Measurements from ENCODE around the gene CENPA. TPM values are rescaled to one million over a fixed set of nuclear protein-coding genes. Genes with fewer than 3 reads are reported as not detected.
A peak's percentile ranks its signal among the peaks of the same experiment; 100 is the strongest.

Gene CENPA
- total RNA-seq, 1 donor from 2014 or later = not detected

DNA sequence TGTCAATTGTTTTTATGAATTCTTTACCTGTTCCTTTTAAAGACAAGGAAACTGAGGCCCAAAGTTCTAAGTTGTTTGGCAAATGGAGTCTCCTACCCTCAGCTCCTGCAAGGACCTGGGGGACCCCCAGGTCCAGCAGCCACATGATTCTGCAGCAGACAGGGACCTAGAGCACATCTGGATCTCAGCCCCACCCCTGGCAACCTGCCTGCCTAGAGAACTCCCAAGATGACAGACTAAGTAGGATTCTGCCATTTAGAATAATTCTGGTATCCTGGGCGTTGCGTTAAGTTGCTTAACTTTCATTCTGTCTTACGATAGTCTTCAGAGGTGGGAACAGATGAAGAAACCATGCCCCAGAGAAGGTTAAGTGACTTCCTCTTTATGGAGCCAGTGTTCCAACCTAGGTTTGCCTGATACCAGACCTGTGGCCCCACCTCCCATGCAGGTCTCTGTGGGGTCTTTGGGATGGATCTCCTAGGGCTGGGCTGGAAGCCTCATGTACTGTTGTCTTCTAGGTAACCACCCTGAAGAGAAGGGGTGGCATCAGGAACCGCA is 5.6 kb upstream of the CENPA start:
- no peak for FAIRE-seq
- H3K36me3 ChIP-seq (ENCODE audit: control insufficient read depth, insufficient read depth, low read length) = peaks cover 21% of the 10 kb centered on the region
- H3K4me3 ChIP-seq (ENCODE audit: low read depth, low read length) = no peak overlapping the region
- H3K27me3 ChIP-seq (ENCODE audit: control insufficient read depth, insufficient read depth, low read length) = no peaks in the 10 kb centered on the region
- no peak for DNase-seq (ENCODE audit: low read depth)
- TF ChIP-seq, protein P1, sequence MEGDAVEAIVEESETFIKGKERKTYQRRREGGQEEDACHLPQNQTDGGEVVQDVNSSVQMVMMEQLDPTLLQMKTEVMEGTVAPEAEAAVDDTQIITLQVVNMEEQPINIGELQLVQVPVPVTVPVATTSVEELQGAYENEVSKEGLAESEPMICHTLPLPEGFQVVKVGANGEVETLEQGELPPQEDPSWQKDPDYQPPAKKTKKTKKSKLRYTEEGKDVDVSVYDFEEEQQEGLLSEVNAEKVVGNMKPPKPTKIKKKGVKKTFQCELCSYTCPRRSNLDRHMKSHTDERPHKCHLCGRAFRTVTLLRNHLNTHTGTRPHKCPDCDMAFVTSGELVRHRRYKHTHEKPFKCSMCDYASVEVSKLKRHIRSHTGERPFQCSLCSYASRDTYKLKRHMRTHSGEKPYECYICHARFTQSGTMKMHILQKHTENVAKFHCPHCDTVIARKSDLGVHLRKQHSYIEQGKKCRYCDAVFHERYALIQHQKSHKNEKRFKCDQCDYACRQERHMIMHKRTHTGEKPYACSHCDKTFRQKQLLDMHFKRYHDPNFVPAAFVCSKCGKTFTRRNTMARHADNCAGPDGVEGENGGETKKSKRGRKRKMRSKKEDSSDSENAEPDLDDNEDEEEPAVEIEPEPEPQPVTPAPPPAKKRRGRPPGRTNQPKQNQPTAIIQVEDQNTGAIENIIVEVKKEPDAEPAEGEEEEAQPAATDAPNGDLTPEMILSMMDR (IDR thresholded peaks at IDR 0.05; ENCODE audit: insufficient read depth, low read length, severe bottlenecking) = no peak

GRCh38 chr2:26782876-26783704 is 2.8 kb upstream of the CENPA start:
- TF ChIP-seq, protein P1 (IDR thresholded peaks at IDR 0.05; ENCODE audit: insufficient read depth, low read length, severe bottlenecking) = no peak
- no peak for FAIRE-seq
- Histone ChIP-seq H3K27me3 (ENCODE audit: control insufficient read depth, insufficient read depth, low read length) (no peaks in the 10 kb centered on the region), H3K4me3 (ENCODE audit: low read depth, low read length) (no peak overlapping the region), H3K36me3 (ENCODE audit: control insufficient read depth, insufficient read depth, low read length) (peaks cover 6% of the 10 kb centered on the region)
- no peak for DNase-seq (ENCODE audit: low read depth)

DNA sequence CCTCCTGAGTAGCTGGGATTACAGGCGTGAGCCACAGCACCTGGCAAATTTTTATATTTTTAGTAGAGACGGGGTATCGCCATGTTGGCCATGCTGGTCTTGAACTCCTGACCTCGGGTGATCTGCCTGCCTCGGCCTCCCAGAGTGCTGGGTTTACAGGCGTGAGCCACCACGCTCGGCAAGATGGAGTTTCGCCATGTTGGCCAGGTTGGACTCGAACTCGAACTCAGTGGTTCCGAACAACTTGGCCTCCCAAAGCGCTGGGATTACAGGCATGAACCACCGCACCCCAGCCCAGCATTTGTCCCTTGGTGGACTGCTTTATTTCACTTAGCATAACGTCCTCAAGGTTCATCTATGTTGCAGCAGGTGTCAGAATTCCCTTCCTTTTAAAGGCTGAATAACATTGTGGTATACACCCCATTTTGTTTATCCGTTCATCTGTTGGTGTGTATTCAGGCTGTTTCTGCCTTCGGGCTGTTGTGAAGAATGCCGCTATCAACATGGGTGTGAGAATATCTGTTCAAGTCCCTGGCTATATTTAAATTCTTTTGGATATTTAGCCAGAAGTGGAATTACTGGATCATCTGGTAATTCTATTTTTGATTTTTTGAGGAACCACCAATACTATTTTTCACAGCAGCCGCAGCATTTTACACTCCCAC is 1.2 kb upstream of the CENPA start:
- H3K36me3 ChIP-seq (ENCODE audit: control insufficient read depth, insufficient read depth, low read length) = peaks cover 2% of the 10 kb centered on the region
- DNase-seq (ENCODE audit: low read depth) (no peak), FAIRE-seq (no peak)
- no peak overlapping the region for H3K4me3 ChIP-seq (ENCODE audit: low read depth, low read length)
- H3K27me3 ChIP-seq (ENCODE audit: control insufficient read depth, insufficient read depth, low read length) = no peaks in the 10 kb centered on the region
- TF ChIP-seq, protein P1 (IDR thresholded peaks at IDR 0.05; ENCODE audit: insufficient read depth, low read length, severe bottlenecking) = no peak

DNA sequence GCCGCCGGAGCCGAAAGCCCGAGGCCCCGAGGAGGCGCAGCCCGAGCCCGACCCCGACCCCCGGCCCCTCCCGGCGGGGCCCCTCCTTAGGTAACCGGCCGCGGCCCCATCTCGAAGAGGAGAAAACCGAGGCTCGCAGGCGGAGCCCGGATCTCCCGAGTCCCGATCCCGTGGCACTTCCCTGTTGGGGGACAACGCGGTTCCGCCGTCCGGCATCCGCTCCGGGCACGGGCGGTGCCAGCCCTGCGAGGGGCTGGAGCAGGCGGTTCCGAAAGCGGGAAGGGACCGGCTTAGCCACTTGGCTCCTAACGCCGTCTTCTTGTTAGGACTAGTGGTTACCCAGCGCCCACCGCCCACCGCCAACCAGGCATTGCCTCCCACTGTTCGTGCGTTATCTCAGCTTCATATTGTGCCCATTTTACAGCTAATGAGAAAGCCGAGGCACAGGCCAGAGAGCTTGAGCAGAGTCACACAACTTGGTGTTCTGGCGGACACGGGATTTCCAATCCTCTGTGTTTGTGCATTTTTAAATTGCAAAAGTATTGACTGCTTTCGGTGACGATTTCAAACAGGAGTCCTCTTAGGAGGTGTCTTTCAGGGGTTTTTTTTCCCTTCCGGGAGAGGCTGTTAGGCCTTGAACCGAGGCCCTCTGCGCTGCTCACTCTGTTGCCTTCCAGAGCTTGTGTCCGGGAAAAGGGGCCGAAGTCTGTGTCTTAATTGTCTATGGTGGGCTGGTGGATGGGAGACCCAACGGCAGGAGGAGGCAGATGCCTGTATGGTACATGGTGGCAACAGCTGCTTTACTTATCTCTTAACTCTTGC is 562 bp downstream of the CENPA start:
- Histone ChIP-seq H3K4me3 (ENCODE audit: low read depth, low read length) (peak overlapping the region; percentile 44), H3K36me3 (ENCODE audit: control insufficient read depth, insufficient read depth, low read length) (peaks cover 1% of the 10 kb centered on the region), H3K27me3 (ENCODE audit: control insufficient read depth, insufficient read depth, low read length) (no peaks in the 10 kb centered on the region)
- FAIRE-seq (no peak), DNase-seq (ENCODE audit: low read depth) (no peak)
- TF ChIP-seq, protein P1 (IDR thresholded peaks at IDR 0.05; ENCODE audit: insufficient read depth, low read length, severe bottlenecking) = no peak

- TF ChIP-seq, protein P1 (IDR thresholded peaks at IDR 0.05; ENCODE audit: insufficient read depth, low read length, severe bottlenecking) = no peak
- peaks cover 6% of the 10 kb centered on the region for H3K36me3 ChIP-seq (ENCODE audit: control insufficient read depth, insufficient read depth, low read length)
- no peak overlapping the region for H3K4me3 ChIP-seq (ENCODE audit: low read depth, low read length)
- no peaks in the 10 kb centered on the region for H3K27me3 ChIP-seq (ENCODE audit: control insufficient read depth, insufficient read depth, low read length)
- DNase-seq (ENCODE audit: low read depth) (no peak), FAIRE-seq (no peak)
Measured at GRCh38 chr2:26792720-26793119, 6.9 kb downstream of the CENPA start.

Measured in bronchial epithelial cell (primary cell).